ENCODE data around the gene MEIKIN.

Gene MEIKIN

DNA sequence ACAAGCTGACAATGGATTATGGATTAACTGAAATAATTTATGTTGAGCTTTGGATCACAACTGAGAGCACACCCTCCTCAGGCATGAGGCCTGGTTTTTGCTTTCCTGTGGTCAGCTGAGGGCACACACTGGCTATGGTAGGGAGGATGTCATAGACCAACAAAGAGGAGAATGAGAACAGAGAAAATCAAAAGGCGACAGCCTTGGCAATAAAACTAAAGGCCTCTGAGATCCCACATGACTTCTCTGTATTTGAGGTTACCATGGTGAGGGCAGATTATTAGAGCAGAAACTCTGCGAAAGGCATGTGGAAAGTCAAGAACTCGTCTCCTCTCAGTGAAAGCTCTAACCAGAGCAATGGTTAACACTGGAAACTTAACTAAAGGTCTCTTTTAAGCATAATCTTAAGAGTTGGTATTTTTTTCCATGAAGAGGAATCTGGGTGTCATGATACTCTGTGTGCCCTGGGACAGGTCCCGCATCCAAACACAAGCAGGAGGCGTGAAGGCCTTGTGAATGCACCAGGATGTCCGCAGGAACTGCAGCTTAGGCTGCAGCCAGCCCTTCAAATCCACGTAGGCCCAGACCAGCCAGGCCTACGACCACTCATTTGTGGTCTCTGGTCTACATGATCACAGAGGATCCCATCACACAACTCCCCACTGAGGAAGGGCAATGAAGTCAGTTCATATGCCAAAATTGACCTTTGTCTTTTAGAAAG is 12.4 kb upstream of the MEIKIN start:
- no peak overlapping the region for H3K27ac ChIP-seq
- TF ChIP-seq, protein P1, sequence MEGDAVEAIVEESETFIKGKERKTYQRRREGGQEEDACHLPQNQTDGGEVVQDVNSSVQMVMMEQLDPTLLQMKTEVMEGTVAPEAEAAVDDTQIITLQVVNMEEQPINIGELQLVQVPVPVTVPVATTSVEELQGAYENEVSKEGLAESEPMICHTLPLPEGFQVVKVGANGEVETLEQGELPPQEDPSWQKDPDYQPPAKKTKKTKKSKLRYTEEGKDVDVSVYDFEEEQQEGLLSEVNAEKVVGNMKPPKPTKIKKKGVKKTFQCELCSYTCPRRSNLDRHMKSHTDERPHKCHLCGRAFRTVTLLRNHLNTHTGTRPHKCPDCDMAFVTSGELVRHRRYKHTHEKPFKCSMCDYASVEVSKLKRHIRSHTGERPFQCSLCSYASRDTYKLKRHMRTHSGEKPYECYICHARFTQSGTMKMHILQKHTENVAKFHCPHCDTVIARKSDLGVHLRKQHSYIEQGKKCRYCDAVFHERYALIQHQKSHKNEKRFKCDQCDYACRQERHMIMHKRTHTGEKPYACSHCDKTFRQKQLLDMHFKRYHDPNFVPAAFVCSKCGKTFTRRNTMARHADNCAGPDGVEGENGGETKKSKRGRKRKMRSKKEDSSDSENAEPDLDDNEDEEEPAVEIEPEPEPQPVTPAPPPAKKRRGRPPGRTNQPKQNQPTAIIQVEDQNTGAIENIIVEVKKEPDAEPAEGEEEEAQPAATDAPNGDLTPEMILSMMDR (conservative IDR thresholded peaks at IDR 0.05), result no peak
- TF ChIP-seq ZFX (IDR thresholded peaks at IDR 0.05), result no peak

DNA sequence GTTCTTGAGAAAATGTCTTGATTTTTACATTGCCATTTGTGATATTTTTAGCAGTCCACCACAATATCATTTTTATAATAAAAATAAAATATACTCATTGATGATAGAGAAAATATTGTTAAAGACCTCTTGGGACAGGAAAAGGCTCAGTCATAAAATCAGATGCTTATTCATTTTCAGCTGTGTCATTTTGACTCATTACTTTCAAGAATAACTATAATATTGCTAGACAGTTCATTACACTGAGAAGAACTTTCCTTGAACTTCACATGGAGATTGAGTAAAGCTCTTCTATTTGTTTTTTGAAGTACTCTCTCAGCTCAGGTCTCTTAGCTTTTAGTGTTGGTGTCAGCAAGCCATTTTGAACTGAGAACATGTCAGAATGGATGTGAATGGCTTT is 8.5 kb upstream of the MEIKIN start:
- TF ChIP-seq, protein P1 (conservative IDR thresholded peaks at IDR 0.05), result no peak
- TF ChIP-seq ZFX (IDR thresholded peaks at IDR 0.05), result no peak
- H3K27ac ChIP-seq, result no peak overlapping the region

DNA sequence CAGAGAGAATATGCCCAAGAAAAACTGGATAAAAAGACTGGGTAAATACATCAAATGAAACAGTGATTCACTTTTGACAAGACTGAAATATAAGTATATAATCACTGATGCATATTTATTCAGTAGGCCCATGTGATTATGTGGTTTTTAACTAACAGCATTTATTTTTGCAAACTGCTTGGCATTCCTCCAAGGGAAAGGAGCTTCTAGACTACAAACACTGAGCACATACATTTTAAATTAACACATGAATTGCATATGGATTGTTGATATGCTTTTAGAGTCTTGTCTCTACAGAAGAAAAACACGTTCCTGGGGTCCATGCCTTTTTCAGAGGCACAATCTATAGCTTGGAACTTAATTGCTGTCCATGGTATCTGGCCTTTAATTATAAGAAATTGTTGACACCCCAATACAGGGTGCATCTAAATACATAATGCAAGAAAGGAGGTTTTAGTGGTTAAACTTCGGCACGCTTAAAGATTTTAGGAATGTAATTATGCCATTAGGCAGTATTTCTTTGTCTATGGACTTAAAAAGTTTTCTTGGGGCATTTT is 6.9 kb upstream of the MEIKIN start:
- TF ChIP-seq ZFX (IDR thresholded peaks at IDR 0.05), result no peak
- TF ChIP-seq, protein P1 (conservative IDR thresholded peaks at IDR 0.05), result no peak
- no peak overlapping the region for H3K27ac ChIP-seq

DNA sequence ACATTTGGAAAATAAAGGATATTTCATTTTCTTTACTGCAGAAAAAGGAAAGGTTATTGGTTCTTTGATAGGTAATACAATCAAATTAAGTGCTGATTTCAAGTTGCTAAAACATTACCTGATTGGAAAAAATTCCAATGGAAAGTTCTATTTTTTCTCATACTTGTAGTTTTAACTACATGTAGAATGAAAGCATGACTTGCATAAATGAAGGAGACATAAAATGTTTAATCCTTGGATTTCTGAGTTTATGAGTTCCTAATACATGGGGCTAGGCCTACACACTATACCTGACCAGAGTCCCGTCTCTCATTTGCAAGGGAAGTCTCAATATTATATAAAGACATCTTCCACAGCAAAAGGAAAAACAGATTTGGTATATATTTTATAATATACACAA is 5.2 kb upstream of the MEIKIN start:
- H3K27ac ChIP-seq, result no peak overlapping the region
- no peak for TF ChIP-seq ZFX (IDR thresholded peaks at IDR 0.05)
- TF ChIP-seq, protein P1 (conservative IDR thresholded peaks at IDR 0.05), result no peak

DNA sequence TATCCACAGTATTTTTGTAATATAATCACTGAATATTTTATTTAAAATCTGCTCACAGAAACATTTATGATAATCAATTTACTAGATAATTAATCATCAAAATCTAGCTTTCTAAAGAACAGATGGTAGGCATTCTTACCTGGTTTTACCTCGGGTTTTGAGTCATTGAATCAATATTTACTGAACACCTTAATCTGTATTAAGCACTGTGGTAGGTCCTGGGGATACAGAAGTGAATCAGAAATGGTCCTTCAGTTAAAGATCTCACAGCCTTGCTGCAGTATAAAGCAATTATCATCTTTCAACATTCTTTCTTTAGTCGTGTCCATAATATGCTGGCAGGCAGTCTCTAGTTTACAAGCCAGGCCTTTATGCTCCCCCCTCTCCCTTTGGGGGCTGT is 2.0 kb upstream of the MEIKIN start:
- H3K27ac ChIP-seq, result peak overlapping the region; percentile 45; the same call in 1 of the 2 replicates
- TF ChIP-seq, protein P1 (conservative IDR thresholded peaks at IDR 0.05), result no peak
- no peak for TF ChIP-seq ZFX (IDR thresholded peaks at IDR 0.05)

DNA sequence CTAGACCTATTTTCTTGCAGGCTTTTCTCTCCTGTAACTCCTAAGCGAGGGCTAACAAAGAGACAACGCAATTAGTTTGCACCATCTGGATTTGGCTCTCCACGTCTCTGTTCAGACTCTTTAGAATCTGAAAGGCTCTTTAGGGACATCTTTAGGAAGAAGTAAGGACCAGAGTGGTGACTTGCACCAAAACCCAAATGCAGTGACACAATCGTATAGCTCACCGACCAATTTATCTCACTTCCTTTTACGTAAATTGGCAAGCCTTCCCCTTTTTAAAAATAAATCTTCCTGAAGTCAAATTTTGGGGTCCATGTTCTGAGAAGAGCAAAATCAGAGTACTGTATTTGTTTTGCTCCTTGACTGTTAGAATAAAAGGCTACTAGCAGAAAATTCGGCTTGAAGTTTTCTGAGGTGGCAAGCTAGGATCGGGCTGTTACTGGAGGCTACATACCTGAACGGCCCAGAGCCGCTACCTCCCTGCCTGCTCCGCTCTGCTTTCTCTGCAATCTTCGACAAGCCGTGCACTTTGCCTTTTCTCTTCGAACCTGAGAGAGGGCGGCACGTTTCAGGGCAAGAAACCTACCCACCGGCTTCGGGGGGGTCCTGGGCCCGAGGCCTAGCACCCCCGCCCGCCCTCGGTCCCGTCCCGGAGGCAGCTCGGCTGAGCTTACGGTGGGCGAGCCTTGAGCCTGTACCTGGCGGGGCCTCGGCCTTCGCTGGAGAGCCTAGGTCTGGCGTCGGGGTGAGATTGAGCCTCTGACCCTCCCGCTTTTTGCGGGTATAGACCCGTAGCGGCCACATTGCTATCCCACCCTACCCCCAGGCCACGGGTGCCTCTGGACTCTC is 537 bp downstream of the MEIKIN start:
- no peak overlapping the region for H3K27ac ChIP-seq
- TF ChIP-seq ZFX (IDR thresholded peaks at IDR 0.05), result no peak
- TF ChIP-seq, protein P1 (conservative IDR thresholded peaks at IDR 0.05), result no peak

DNA sequence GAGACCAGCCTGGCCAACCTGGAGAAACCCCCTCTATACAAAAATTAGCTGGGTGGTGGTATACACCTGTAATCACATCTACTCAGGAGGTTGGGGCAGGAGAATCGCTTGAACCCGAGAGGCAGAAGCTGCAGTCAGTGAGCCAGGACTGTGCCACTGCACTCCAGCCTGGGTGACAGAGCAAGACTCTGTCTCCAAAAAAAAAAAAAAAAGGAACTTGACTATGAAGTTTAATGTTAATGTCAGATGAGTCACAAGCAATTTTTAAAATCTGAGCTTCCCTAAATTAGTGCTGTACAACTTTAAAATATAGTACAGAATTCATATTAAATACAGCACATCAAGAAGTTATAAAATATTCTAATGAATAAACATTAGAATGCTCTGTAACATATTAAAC is 1.5 kb downstream of the MEIKIN start:
- no peak for TF ChIP-seq ZFX (IDR thresholded peaks at IDR 0.05)
- TF ChIP-seq, protein P1 (conservative IDR thresholded peaks at IDR 0.05), result no peak
- no peak overlapping the region for H3K27ac ChIP-seq
